ENCODE data around the gene PHYHD1. TPM values are rescaled to one million over a fixed set of nuclear protein-coding genes. Genes with fewer than 3 reads are reported as not detected.
"Not testable (repeated sequence)": the region's sequence is repeated elsewhere in the genome, so short reads cannot be mapped to it uniquely, and the experiment has no call there.

PHYHD1 gene
- total RNA-seq, 2 experiments from 2014 or later = 0.61 to 1.5 TPM

DNA sequence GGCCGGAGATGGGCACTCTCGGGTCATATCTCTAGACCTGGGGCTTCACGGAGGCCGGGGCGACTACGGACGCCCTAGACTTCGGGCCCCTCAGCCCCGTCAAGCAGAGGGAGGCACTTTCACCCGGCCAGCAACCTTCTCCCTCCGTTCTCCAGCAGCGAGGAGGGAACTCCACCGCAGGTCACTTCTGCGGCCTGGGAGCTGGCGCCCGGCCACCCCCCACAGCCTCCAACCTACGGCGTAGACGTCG is 26.4 kb downstream of the PHYHD1 start:
- no peak for DNase-seq
- ChIA-PET CTCF (no interaction called here), POLR2A (interaction anchor here (2.0 kb wide), 2 partner anchors 9 to 65 kb away, joined by 9 read pairs; partner anchors contain the start of genes KYAT1 and LRRC8A)
- H3K36me3 Mint-ChIP-seq (ENCODE audit: low read depth) = peaks cover 25% of the 10 kb centered on the region
- peaks cover 27% of the 10 kb centered on the region for H3K4me1 Mint-ChIP-seq (ENCODE audit: low read depth)
- H3K27ac Mint-ChIP-seq = peak overlapping the region; percentile 98
- intact Hi-C loops (cut with micrococcal nuclease) = no loop called here
- no peaks in the 10 kb centered on the region for H3K9me3 Mint-ChIP-seq
- TF ChIP-seq, protein P1, sequence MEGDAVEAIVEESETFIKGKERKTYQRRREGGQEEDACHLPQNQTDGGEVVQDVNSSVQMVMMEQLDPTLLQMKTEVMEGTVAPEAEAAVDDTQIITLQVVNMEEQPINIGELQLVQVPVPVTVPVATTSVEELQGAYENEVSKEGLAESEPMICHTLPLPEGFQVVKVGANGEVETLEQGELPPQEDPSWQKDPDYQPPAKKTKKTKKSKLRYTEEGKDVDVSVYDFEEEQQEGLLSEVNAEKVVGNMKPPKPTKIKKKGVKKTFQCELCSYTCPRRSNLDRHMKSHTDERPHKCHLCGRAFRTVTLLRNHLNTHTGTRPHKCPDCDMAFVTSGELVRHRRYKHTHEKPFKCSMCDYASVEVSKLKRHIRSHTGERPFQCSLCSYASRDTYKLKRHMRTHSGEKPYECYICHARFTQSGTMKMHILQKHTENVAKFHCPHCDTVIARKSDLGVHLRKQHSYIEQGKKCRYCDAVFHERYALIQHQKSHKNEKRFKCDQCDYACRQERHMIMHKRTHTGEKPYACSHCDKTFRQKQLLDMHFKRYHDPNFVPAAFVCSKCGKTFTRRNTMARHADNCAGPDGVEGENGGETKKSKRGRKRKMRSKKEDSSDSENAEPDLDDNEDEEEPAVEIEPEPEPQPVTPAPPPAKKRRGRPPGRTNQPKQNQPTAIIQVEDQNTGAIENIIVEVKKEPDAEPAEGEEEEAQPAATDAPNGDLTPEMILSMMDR (IDR thresholded peaks at IDR 0.05) = no peak
- ATAC-seq = no peak
- H3K27me3 Mint-ChIP-seq = no peaks in the 10 kb centered on the region
- H3K4me3 Mint-ChIP-seq = peak overlapping the region; percentile 82

DNA sequence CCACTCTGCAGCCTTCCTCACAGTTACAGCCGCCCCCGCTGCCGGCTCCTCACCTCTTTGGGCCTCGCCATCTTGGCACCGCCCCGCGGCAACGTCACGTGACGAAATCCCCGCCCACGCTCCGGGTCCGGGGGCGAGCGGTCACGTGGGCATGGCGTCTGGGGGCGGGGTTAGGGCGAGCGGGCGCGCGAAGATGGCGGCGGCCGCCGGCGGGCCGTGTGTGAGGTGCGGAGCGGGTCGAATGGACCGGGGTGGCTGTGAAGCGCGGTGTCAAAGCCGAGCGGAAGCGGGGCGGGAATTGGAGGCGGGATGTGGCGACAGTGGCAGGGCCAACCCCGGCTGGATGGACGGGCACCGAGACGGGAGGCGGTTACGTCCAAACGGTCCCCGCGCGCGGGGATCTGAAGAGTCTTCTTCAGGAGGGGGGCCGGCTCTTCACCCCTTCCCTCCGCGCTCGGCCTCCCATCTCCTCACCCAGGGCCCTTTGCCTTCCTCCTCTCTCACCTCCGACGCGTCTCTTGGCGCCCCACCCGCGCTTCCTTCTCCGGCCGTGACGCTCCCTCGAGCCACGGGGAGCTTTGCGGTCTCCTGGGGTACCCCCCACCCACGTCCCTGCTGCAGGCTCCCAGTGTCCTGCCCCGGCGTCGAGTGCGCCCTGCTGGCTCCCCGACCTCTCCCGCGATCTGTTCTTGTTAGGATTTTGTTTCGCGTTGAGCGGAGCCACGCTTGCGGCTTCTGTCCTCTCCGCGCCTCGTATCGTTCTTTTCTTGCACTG is 26.9 kb downstream of the PHYHD1 start, which contains the start of the genes DOLK and NUP188:
DOLK (minus strand) TSS at position 77 of the 775 bp plus-strand sequence. CDS start 300 bp downstream, outside the sequence.
NUP188 (plus strand) TSS at position 173 of the 775 bp plus-strand sequence; CDS start at position 194, 21 bp downstream.
- peaks cover 28% of the 10 kb centered on the region for H3K4me1 Mint-ChIP-seq (ENCODE audit: low read depth)
- TF ChIP-seq, protein P1 (IDR thresholded peaks at IDR 0.05) = no peak
- H3K27me3 Mint-ChIP-seq = no peaks in the 10 kb centered on the region
- CTCF ChIA-PET = interaction anchor here (3.6 kb wide), 1 partner anchor 20 kb away, joined by 16 read pairs; no protein-coding TSS in a partner anchor
- peak; percentile 82 for ATAC-seq
- POLR2A ChIA-PET = interaction anchor here (1.0 to 2.0 kb wide), 5 partner anchors 9 to 395 kb away, joined by 3 to 9 read pairs (median 3); partner anchors contain the start of genes KYAT1 and LRRC8A
- H3K27ac Mint-ChIP-seq = peak within 1 kb of the TSS; percentile 98
- no peaks in the 10 kb centered on the region for H3K9me3 Mint-ChIP-seq
- DNase-seq = peak; percentile 98
- peaks cover 27% of the 10 kb centered on the region for H3K36me3 Mint-ChIP-seq (ENCODE audit: low read depth)
- intact Hi-C loops (cut with micrococcal nuclease) = no loop called here
- H3K4me3 Mint-ChIP-seq = peak within 1 kb of the TSS; percentile 82

DNA sequence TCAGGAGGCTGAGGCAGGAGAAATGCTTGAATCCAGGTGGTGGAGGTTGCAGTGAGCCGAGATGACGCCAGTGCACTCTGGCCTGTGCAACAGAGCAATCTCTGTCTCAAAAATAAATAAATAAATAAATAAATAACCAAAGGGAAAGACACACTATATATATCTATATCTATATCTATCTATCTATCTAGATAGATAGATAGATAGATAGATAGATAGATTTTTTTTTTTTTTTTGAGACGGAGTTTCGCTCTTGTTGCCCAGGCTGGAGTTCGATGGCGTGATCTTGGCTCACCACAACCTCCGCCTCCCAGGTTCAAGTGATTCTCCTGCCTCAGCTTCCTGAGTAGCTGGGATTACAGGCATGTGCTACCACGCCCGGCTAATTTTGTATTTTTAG is 40.6 kb downstream of the PHYHD1 start:
- intact Hi-C loops (cut with micrococcal nuclease); H3K27ac Mint-ChIP-seq; H3K4me3 Mint-ChIP-seq; H3K4me1 Mint-ChIP-seq (ENCODE audit: low read depth); H3K9me3 Mint-ChIP-seq; CTCF ChIA-PET; DNase-seq; ATAC-seq; H3K27me3 Mint-ChIP-seq: not testable (repeated sequence)
- POLR2A ChIA-PET = interaction anchor here (0.6 kb wide), 1 partner anchor 46 kb away, joined by 3 read pairs; no protein-coding TSS in a partner anchor
- peaks cover 30% of the 10 kb centered on the region for H3K36me3 Mint-ChIP-seq (ENCODE audit: low read depth)

DNA sequence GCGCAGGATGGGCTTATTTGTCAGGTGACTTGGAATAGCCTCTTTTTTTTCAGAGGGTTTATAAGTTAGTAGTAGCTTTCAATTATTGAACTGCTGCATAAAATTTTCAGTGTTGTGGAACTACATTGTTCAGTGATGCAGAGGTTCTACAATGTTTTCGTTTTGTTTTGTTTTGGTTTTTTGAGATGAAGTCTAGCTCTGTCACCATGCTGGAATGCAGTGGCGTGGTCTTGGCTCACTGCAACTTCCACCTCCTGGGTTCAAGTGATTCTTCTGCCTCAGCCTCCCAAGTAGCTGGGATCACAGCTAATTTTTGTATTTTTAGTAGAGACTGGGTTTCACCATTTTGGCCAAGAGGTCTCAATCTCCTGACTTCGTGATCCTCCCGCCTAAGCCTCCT is 48.7 kb downstream of the PHYHD1 start:
- Mint-ChIP-seq H3K36me3 (ENCODE audit: low read depth) (peaks cover 44% of the 10 kb centered on the region), H3K4me3 (no peak overlapping the region), H3K27me3 (no peaks in the 10 kb centered on the region), H3K27ac (no peak overlapping the region), H3K4me1 (ENCODE audit: low read depth) (no peaks in the 10 kb centered on the region), H3K9me3 (no peaks in the 10 kb centered on the region)
- POLR2A ChIA-PET = interaction anchor here (1.2 kb wide), 1 partner anchor 41 kb away, joined by 3 read pairs; no protein-coding TSS in a partner anchor
- intact Hi-C loops (cut with micrococcal nuclease) = no loop called here
- DNase-seq (no peak), ATAC-seq (no peak)
- TF ChIP-seq, protein P1 (IDR thresholded peaks at IDR 0.05) = no peak
- CTCF ChIA-PET = interaction anchor here (0.8 kb wide), 1 partner anchor 152 kb away, joined by 3 read pairs; the partner anchor contains the start of gene ENDOG

DNA sequence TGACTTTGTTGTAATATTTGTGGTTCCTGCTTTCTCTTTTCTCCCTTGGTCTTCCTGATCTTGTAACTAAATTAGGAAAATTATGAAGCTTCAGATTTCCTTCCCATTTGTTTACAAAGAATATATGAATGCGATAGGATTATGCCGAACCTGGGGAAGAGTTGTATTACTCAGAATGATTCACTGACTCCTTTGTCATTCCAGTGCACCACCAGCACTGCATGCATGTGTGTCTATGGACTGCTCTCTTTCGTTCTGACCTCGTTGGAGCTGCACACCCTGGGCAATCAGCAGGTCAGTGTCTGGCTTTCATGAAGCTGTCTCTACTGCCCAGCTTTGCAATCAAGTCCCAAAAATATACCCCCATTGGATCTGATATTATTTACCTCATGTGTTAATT is 52.2 kb downstream of the PHYHD1 start:
- Mint-ChIP-seq H3K36me3 (ENCODE audit: low read depth) (peaks cover 60% of the 10 kb centered on the region), H3K4me3 (no peak overlapping the region), H3K9me3 (no peaks in the 10 kb centered on the region), H3K4me1 (ENCODE audit: low read depth) (no peaks in the 10 kb centered on the region), H3K27ac (no peak overlapping the region), H3K27me3 (no peaks in the 10 kb centered on the region)
- no peak for DNase-seq
- ATAC-seq = no peak
- CTCF ChIA-PET = interaction anchor here (0.7 to 1.1 kb wide), 2 partner anchors 16 to 31 kb away, joined by 3 read pairs; no protein-coding TSS in a partner anchor
- intact Hi-C loops (cut with micrococcal nuclease) = no loop called here
- POLR2A ChIA-PET = interaction anchor here (0.6 to 1.3 kb wide), 4 partner anchors 14 to 102 kb away, joined by 3 to 4 read pairs (median 3); no protein-coding TSS in a partner anchor
- TF ChIP-seq, protein P1 (IDR thresholded peaks at IDR 0.05) = no peak

Measured in activated CD8-positive, alpha-beta T cell treated with anti-CD3 and anti-CD28 coated beads for 36 hours (primary cell).